Measurements from ENCODE around the gene SOX2. TPM values are rescaled to one million over a fixed set of nuclear protein-coding genes. Genes with fewer than 3 reads are reported as not detected.

SOX2 gene
- total and polyA plus RNA-seq, 2 experiments from 2014 or later, result 2.2 to 3.5 TPM

DNA sequence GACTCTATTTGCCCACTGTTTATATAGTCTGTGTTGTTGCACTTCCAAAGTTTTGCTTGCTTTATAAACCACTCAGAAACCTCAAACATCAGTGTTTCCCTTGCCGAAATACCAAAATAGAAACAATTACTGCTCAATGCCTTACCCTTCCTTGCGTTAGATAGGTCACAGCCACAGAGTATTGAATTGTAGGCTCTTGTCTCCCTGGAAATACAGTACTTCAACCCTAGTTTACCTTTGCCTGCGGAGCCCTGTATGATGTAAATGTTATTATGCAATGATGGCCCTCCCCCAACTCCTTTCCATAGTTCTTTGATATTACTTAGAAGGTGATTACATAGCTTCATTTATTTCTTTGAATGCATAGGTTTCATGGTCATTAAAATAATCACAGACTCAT is 44.2 kb downstream of the SOX2 start:
- H3K4me3 ChIP-seq, result no peak overlapping the region
- no peaks in the 10 kb centered on the region for H3K79me2 ChIP-seq
- no peaks in the 10 kb centered on the region for H4K20me1 ChIP-seq (ENCODE audit: insufficient read depth, poor library complexity, severe bottlenecking)
- H3K36me3 ChIP-seq (replicated peaks; ENCODE audit: insufficient read depth, low read depth), result no peaks in the 10 kb centered on the region
- TF ChIP-seq EZH2phosphoT487 (IDR thresholded peaks at IDR 0.05; ENCODE audit: low read depth, severe bottlenecking, unreplicated experiment), result no peak
- TF ChIP-seq, protein P1, sequence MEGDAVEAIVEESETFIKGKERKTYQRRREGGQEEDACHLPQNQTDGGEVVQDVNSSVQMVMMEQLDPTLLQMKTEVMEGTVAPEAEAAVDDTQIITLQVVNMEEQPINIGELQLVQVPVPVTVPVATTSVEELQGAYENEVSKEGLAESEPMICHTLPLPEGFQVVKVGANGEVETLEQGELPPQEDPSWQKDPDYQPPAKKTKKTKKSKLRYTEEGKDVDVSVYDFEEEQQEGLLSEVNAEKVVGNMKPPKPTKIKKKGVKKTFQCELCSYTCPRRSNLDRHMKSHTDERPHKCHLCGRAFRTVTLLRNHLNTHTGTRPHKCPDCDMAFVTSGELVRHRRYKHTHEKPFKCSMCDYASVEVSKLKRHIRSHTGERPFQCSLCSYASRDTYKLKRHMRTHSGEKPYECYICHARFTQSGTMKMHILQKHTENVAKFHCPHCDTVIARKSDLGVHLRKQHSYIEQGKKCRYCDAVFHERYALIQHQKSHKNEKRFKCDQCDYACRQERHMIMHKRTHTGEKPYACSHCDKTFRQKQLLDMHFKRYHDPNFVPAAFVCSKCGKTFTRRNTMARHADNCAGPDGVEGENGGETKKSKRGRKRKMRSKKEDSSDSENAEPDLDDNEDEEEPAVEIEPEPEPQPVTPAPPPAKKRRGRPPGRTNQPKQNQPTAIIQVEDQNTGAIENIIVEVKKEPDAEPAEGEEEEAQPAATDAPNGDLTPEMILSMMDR (IDR thresholded peaks at IDR 0.05; ENCODE audit: poor library complexity), result no peak
- no peak for TF ChIP-seq EZH2 (IDR thresholded peaks at IDR 0.05; ENCODE audit: borderline replicate concordance)
- H3K27me3 ChIP-seq, result peaks cover 19% of the 10 kb centered on the region
- 22% methylated on average over 3 of the region's 3 CpGs for WGBS (ENCODE audit: low lambda C conversion rate, missing lambda C conversion rate)
- no peaks in the 10 kb centered on the region for H3K9me3 ChIP-seq (ENCODE audit: low read depth)
- H3K4me1 ChIP-seq (ENCODE audit: insufficient read depth), result no peaks in the 10 kb centered on the region
- DNase-seq (ENCODE audit: low spot score), result no peak
- H3K9me2 ChIP-seq (replicated peaks; ENCODE audit: insufficient read depth), result no peaks in the 10 kb centered on the region
- H3K27ac ChIP-seq, result no peak overlapping the region
- no peak overlapping the region for H3K4me2 ChIP-seq
- no peak overlapping the region for H2AFZ ChIP-seq

DNA sequence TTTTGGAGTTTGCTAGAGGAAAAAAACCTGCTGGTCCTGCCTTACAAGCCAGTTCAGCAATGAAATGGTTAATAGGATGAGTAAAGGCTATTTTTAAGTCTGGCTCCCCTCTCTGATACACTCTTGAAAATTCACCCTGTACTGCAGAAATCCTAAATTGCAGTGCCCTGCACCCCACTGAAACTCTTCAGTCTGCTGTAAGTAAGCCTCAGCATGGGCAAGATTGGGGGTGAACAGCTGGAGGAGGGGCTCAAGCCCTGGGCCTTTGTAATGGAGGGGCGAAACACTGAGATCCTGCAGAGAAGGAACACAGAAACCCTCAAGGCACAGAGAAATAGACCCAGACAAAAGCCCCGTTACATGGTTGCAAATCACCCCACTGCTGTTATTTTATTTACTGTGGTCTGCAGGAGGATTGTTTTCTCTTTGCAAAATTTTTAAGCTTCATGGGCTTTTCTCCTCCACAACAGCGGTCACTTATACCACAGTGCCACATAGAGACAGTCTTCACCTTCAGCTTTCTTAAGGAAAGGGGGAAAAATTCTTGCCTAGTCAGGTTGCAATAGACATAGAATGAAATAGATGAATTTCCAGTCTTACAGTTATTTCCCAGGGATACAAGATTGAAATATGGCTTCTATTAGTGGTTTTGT is 45.0 kb downstream of the SOX2 start:
- Histone ChIP-seq H2AFZ (no peak overlapping the region), H3K9me3 (ENCODE audit: low read depth) (no peaks in the 10 kb centered on the region), H3K4me1 (ENCODE audit: insufficient read depth) (no peaks in the 10 kb centered on the region), H3K79me2 (no peaks in the 10 kb centered on the region), H3K4me2 (no peak overlapping the region), H3K4me3 (no peak overlapping the region), H3K27ac (no peak overlapping the region), H4K20me1 (ENCODE audit: insufficient read depth, poor library complexity, severe bottlenecking) (no peaks in the 10 kb centered on the region), H3K9me2 (replicated peaks; ENCODE audit: insufficient read depth) (no peaks in the 10 kb centered on the region), H3K27me3 (peaks cover 19% of the 10 kb centered on the region), H3K36me3 (replicated peaks; ENCODE audit: insufficient read depth, low read depth) (no peaks in the 10 kb centered on the region)
- TF ChIP-seq, protein P1 (IDR thresholded peaks at IDR 0.05; ENCODE audit: poor library complexity), result no peak
- TF ChIP-seq EZH2 (IDR thresholded peaks at IDR 0.05; ENCODE audit: borderline replicate concordance) (no peak), EZH2phosphoT487 (IDR thresholded peaks at IDR 0.05; ENCODE audit: low read depth, severe bottlenecking, unreplicated experiment) (no peak)
- WGBS (ENCODE audit: low lambda C conversion rate, missing lambda C conversion rate), result 39% methylated on average over 3 of the region's 3 CpGs
- no peak for DNase-seq (ENCODE audit: low spot score)

GRCh38 chr3:181757694-181758306 is 46.1 kb downstream of the SOX2 start:
- Histone ChIP-seq H3K4me1 (ENCODE audit: insufficient read depth) (no peaks in the 10 kb centered on the region), H3K4me3 (no peak overlapping the region), H3K27me3 (peaks cover 19% of the 10 kb centered on the region), H3K9me2 (replicated peaks; ENCODE audit: insufficient read depth) (no peaks in the 10 kb centered on the region), H3K9me3 (ENCODE audit: low read depth) (no peaks in the 10 kb centered on the region), H3K27ac (no peak overlapping the region), H2AFZ (no peak overlapping the region), H3K4me2 (no peak overlapping the region), H3K36me3 (replicated peaks; ENCODE audit: insufficient read depth, low read depth) (no peaks in the 10 kb centered on the region), H4K20me1 (ENCODE audit: insufficient read depth, poor library complexity, severe bottlenecking) (no peaks in the 10 kb centered on the region), H3K79me2 (no peaks in the 10 kb centered on the region)
- TF ChIP-seq EZH2 (IDR thresholded peaks at IDR 0.05; ENCODE audit: borderline replicate concordance) (no peak), EZH2phosphoT487 (IDR thresholded peaks at IDR 0.05; ENCODE audit: low read depth, severe bottlenecking, unreplicated experiment) (no peak)
- TF ChIP-seq, protein P1 (IDR thresholded peaks at IDR 0.05; ENCODE audit: poor library complexity), result no peak
- WGBS (ENCODE audit: low lambda C conversion rate, missing lambda C conversion rate), result 21% methylated on average over 3 of the region's 3 CpGs
- DNase-seq (ENCODE audit: low spot score), result no peak
